SK-N-SH treated with all-trans-retinoic acid at 6 μM for 48 hours (cell line): ENCODE results near the gene PUM1.

Experiments used
- ARNTL ChIP-seq: fragments of 450-650 bp; formaldehyde crosslinking; IDR thresholded peaks from 2 replicates; pipeline ENCODE4 v1.5.0; 2020; ENCODE audit warnings: low read depth, mild to moderate bottlenecking, moderate library complexity, borderline replicate concordance
- ESRRG ChIP-seq: fragments of 250-450 bp; sonication (Bioruptor Pico); IDR thresholded peaks from 2 replicates; pipeline ENCODE4 v1.6.1; 2021; ENCODE audit warnings: mild to moderate bottlenecking
- RARB ChIP-seq: fragments of 250-450 bp; sonication (Bioruptor Pico); IDR thresholded peaks from 2 replicates; pipeline ENCODE4 v1.8.0; 2021; ENCODE audit warnings: mild to moderate bottlenecking, moderate library complexity
- SNAI2 ChIP-seq: fragments of 250-450 bp; sonication (Bioruptor Pico); IDR thresholded peaks from 2 replicates; pipeline ENCODE4 v1.5.0; 2020; ENCODE audit warnings: mild to moderate bottlenecking, moderate library complexity
- TCF4 ChIP-seq: fragments of 250-450 bp; sonication (Bioruptor Pico); IDR thresholded peaks from 2 replicates; pipeline ENCODE4 v1.8.0; 2021; ENCODE audit warnings: mild to moderate bottlenecking, moderate library complexity, borderline replicate concordance
- ZC3H10 ChIP-seq: fragments of 250-450 bp; sonication (Bioruptor Pico); IDR thresholded peaks from 2 replicates; pipeline ENCODE4 v1.5.1; 2021; ENCODE audit warnings: mild to moderate bottlenecking, moderate library complexity
- ZFP3 ChIP-seq: fragments of 250-450 bp; sonication (Bioruptor Pico); IDR thresholded peaks from 2 replicates; pipeline ENCODE4 v1.5.0; 2020; ENCODE audit warnings: mild to moderate bottlenecking, moderate library complexity
- ZFP30 ChIP-seq: fragments of 450-650 bp; formaldehyde crosslinking; IDR thresholded peaks from 2 replicates; pipeline ENCODE4 v1.5.0; 2022; ENCODE audit warnings: mild to moderate bottlenecking, moderate library complexity
- ZNF565 ChIP-seq: fragments of 450-650 bp; formaldehyde crosslinking; conservative IDR thresholded peaks from 2 replicates; pipeline ENCODE4 v1.5.0; 2020; ENCODE audit warnings: low read depth, mild to moderate bottlenecking, moderate library complexity
- ZNF70 ChIP-seq: fragments of 450-650 bp; formaldehyde crosslinking; IDR thresholded peaks from 2 replicates; pipeline ENCODE4 v1.5.0; 2020; ENCODE audit warnings: mild to moderate bottlenecking, moderate library complexity
- TF ChIP-seq, protein P1 (sequence below): fragments of 250-450 bp; sonication (Bioruptor Pico); IDR thresholded peaks from 2 replicates; pipeline ENCODE4 v1.5.1; 2021; ENCODE audit warnings: mild to moderate bottlenecking, moderate library complexity
- TF ChIP-seq, protein P2 (sequence below): fragments of 250-450 bp; sonication (Bioruptor Pico); IDR thresholded peaks from 2 replicates; pipeline ENCODE4 v1.8.0; 2020; ENCODE audit warnings: mild to moderate bottlenecking, moderate library complexity, borderline replicate concordance

DNA sequence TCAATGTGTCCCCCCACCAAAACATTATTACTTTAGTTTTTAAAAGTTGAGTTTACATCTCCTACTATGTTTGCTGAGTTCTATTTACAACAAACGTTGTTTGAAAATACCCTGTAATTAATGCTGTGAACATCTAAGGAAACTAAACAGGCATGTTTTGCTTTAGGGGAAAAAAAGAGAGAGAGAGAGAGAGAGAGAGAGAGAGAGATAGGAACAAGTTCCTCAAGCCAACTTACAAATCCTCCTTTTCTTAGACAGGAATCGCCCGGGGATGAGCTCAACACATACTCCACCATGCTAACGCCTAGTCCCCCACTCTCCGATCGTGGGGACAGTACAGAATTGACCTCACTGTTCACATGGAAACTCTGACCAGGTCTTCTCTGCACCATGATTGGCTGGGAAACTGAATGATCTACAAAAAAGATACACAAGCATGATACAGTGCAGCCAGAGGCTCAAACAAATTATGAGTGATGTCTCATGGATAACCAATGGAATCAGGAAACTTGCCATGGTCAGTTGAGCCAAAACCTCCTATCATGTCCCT lies 59.8 kb downstream of the PUM1 start:
- TF ChIP-seq ZC3H10 (CRISPR knock-in tag) (no peak), ARNTL (CRISPR knock-in tag) (no peak), ZFP3 (CRISPR knock-in tag) (no peak), ZNF70 (no peak), SNAI2 (CRISPR knock-in tag) (no peak), RARB (CRISPR knock-in tag) (no peak), ESRRG (CRISPR knock-in tag) (no peak), ZNF565 (CRISPR knock-in tag) (no peak), ZFP30 (CRISPR knock-in tag) (no peak), TCF4 (CRISPR knock-in tag) (no peak)
- TF ChIP-seq, protein P1, sequence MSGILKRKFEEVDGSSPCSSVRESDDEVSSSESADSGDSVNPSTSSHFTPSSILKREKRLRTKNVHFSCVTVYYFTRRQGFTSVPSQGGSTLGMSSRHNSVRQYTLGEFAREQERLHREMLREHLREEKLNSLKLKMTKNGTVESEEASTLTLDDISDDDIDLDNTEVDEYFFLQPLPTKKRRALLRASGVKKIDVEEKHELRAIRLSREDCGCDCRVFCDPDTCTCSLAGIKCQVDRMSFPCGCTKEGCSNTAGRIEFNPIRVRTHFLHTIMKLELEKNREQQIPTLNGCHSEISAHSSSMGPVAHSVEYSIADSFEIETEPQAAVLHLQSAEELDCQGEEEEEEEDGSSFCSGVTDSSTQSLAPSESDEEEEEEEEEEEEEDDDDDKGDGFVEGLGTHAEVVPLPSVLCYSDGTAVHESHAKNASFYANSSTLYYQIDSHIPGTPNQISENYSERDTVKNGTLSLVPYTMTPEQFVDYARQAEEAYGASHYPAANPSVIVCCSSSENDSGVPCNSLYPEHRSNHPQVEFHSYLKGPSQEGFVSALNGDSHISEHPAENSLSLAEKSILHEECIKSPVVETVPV (CRISPR knock-in tag): no peak
- TF ChIP-seq, protein P2, sequence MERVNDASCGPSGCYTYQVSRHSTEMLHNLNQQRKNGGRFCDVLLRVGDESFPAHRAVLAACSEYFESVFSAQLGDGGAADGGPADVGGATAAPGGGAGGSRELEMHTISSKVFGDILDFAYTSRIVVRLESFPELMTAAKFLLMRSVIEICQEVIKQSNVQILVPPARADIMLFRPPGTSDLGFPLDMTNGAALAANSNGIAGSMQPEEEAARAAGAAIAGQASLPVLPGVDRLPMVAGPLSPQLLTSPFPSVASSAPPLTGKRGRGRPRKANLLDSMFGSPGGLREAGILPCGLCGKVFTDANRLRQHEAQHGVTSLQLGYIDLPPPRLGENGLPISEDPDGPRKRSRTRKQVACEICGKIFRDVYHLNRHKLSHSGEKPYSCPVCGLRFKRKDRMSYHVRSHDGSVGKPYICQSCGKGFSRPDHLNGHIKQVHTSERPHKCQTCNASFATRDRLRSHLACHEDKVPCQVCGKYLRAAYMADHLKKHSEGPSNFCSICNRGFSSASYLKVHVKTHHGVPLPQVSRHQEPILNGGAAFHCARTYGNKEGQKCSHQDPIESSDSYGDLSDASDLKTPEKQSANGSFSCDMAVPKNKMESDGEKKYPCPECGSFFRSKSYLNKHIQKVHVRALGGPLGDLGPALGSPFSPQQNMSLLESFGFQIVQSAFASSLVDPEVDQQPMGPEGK: no peak
